HPDE6-E6E7 (cell line): Measurements from ENCODE around the gene SLC12A1.
"Not testable (repeated sequence)": the region's sequence is repeated elsewhere in the genome, so short reads cannot be mapped to it uniquely, and the experiment has no call there.

ENCODE experiments used
- DNase-seq: peaks from one replicate; pipeline ENCODE4 v3.0.0; 2011; ENCODE audit warnings: missing footprints; ENCODE audit errors: extremely low spot score

SLC12A1 gene

GRCh38 chr15:48307586-48307985, 101.5 kb downstream of the SLC12A1 start:
- DNase-seq: no peak

GRCh38 chr15:48309740-48310139, 103.6 kb downstream of the SLC12A1 start:
- DNase-seq: no peak

- DNase-seq: no peak
Measured at GRCh38 chr15:48313216-48313615, 107.1 kb downstream of the SLC12A1 start.

GRCh38 chr15:48315041-48315440, 108.9 kb downstream of the SLC12A1 start:
- DNase-seq: no peak

- DNase-seq: no peak
Measured at GRCh38 chr15:48317221-48317620, 111.1 kb downstream of the SLC12A1 start.

GRCh38 chr15:48318131-48318530, 112.0 kb downstream of the SLC12A1 start:
- no peak for DNase-seq

GRCh38 chr15:48323294-48323693, 117.2 kb downstream of the SLC12A1 start:
- DNase-seq: no peak

- DNase-seq: no peak
Measured at GRCh38 chr15:48324949-48325348, 118.8 kb downstream of the SLC12A1 start.

GRCh38 chr15:48325400-48325799, 119.3 kb downstream of the SLC12A1 start:
- no peak for DNase-seq

GRCh38 chr15:48326180-48326579, 120.1 kb downstream of the SLC12A1 start:
- DNase-seq: not testable (repeated sequence)

- DNase-seq: no peak
Measured at GRCh38 chr15:48330105-48330785, 124.1 kb downstream of the SLC12A1 start.

GRCh38 chr15:48330855-48331795, 125.0 kb downstream of the SLC12A1 start, which contains the start of gene DUT:
Gene DUT (plus strand): TSS chr15:48331429. CDS start chr15:48331516, 87 bp downstream.
- DNase-seq: peak; percentile 55

GRCh38 chr15:48331796-48332641, 125.9 kb downstream of the SLC12A1 start:
- DNase-seq: peak; percentile 25

- no peak for DNase-seq
Measured at GRCh38 chr15:48332642-48333034, 126.5 kb downstream of the SLC12A1 start.

GRCh38 chr15:48333540-48333939, 127.4 kb downstream of the SLC12A1 start:
- no peak for DNase-seq

GRCh38 chr15:48334260-48334659, 128.2 kb downstream of the SLC12A1 start:
- no peak for DNase-seq

- no peak for DNase-seq
Measured at GRCh38 chr15:48336940-48337339, 130.8 kb downstream of the SLC12A1 start.

- DNase-seq: no peak
Measured at GRCh38 chr15:48337607-48338006, 131.5 kb downstream of the SLC12A1 start.

- no peak for DNase-seq
Measured at GRCh38 chr15:48340111-48340510, 134.0 kb downstream of the SLC12A1 start.

- DNase-seq: no peak
Measured at GRCh38 chr15:48343865-48344264, 137.8 kb downstream of the SLC12A1 start.

- no peak for DNase-seq
Measured at GRCh38 chr15:48345516-48345915, 139.4 kb downstream of the SLC12A1 start.
